GM19328 (cell line): ENCODE results near the gene DKC1.

Experiments used
- ATAC-seq: cut with Tn5 transposase; IDR thresholded peaks from one replicate; pipeline ENCODE4 v1.9.1; 2021; ENCODE audit warnings: mild to moderate bottlenecking, moderate library complexity; ENCODE audit not compliant: unreplicated experiment

DKC1 gene

DNA sequence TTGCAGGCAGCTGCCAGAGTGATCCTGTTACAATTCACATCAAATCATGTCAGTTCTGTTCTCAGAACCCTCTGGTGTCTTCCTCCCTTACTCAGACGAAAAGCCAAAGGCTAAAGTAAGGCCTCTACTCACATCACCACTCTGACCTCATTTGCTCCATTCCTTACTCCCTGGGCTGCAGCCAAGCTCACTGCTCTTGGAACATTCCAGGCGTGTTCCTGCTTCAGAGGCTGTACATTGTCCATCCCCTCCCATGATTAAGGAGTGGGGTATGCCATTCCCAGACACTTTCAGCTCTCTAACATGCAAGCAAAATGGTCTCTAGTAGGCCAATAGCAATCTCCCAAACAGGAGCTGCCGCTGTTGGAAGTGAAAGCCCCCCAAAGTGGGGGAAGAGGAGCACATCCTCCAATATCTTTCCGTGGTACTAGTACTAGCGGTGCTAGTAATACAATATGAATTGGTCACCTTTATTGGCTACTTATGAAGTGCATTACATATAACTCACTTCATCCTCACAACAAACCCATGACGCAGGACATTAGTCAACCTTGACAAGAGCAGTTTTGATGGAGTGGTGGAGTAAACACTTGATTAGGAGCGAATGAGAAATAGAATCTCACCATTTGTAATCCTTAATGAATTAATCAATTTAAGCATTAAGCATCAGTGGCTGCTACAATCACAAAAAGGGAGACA is 26.8 kb upstream of the DKC1 start:
- no peak for ATAC-seq

DNA sequence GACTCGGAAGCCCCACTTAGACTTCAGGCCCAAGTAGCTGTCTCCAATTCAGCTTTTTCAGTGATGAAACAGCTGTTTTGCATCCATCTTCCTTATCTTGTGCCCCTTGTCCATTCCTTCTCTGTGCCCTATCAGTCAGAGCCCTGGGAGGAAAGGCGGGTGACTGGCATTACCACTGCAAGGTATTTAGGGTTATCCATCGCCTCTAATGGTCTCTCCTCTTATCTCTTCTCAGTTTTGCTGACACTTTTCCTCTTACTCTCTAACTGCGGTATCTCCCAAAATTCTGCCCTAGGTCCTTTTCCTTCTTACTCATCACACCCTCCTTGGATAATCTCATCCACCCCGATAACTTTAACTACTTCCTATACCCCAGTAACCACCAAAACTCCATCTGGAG is 25.5 kb upstream of the DKC1 start:
- no peak for ATAC-seq

DNA sequence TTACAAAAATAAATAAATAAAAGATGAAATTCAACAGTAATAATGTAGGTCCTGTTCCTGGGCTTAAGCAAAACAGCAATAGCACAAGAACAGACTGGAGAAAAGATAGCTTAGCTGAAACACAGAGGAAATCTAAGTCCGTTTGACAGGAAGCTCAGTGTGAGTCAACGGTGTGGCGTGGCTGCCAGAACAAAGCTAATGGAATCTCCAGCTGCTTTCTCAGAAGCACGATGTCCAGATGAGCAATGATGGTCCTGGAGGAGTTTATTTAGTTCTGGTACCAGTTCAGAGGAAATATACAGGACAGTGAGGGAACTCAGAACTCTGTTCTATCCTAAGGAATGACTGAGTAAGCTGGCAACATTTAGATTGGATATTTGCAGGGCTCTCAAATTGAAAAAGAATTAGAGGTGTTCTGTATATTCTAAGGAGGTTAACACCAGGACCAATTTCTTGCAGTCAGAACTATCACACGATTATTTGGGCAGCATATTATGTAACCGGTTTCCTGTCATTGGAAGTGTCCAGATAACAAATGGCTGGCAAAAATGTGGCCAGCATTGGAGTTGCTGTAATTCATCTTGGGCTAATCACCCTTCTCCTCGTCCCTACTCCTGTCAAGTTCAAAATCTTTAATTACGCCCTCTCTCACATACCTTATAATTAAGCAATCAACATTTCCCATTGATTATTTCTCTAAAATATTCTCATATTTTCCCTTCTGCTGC is 24.5 kb upstream of the DKC1 start:
- ATAC-seq: no peak

DNA sequence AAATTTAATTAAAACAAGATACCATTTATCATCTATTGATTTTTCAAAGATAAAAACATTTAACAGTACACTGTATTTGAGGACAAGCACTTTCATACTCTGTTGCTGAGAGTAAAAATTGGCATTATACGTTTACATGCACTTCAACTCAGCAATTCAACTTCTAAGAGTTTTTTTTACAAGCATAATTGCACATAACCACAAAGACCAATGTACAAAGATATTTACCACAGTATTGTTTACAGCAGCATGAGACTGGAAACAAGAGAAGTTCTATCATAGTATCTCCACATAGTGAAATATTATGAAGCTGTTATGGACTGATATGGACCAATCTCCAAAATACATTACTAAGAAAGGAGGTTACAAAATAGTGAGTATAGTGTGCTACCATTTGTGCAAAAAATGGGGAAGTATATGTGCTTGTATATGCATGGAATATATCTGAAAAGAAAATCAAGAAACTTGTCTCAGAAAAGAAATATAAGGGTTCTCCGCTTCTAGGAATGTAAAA is 22.7 kb upstream of the DKC1 start:
- no peak for ATAC-seq

DNA sequence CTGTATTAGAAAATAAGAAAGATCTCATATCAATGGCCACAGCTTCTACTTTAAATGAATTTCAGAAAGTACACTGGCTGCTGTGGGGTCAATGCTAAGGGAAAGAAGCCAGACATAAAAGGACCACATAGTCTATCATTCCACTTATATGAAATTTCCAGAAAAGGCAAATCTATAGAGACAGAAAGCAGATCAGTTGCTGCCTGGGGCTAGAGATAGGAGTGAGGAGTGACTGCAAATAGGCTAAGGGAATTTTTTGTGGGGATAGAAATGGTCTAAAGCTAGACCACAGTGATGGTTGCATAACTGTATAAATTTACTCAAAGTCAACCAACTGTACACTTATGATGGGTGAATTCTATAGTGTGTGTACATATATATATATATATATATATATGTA is 20.1 kb upstream of the DKC1 start:
- ATAC-seq: no peak

DNA sequence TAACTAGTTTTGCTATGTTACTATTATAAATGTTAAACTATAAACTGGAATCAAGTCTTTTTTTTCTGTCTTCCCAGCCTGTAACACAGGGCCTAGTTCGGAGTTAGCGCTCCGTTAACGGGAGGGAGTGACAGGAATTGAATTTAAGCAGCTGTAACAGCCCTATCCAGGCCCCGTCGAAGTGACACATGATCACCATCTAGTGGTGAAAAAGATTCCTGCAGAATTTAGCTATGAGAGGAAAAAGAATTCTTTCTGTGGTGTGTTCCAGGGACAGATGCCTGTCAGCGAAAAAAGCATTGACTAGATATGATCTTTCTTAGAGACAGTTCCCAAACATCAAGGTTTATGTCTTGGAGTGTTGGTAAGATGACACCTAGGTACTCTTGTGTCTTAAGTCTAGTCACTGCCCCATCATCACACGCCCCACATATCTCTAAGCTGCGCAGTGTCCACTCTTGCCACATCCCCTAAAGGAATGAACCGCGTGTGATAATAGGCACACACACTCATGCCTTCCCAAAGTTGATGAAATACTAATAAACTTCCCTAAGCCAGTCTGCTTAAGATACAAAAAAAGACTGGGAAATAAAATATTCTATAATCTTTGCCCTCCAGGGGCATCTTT is 13.8 kb upstream of the DKC1 start:
- ATAC-seq: no peak

DNA sequence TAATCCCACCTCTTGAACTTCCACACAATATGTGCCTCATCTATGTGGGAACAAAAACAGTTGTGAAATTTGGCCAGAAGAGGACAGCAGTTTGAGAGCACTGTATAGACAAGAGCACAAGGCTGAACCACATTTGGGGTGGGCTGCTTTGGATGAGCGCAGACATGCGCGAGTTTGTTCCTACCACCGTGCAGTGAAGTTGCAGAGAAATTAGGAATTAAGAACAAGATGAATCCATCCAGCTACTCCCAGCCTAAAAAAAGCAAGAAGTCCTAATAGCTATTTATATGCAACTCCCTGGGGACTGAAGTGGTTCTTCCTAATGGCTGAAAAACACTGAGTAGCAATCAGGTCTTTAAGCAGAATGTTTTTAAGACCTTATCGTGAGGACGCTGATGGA is 12.8 kb upstream of the DKC1 start:
- no peak for ATAC-seq

DNA sequence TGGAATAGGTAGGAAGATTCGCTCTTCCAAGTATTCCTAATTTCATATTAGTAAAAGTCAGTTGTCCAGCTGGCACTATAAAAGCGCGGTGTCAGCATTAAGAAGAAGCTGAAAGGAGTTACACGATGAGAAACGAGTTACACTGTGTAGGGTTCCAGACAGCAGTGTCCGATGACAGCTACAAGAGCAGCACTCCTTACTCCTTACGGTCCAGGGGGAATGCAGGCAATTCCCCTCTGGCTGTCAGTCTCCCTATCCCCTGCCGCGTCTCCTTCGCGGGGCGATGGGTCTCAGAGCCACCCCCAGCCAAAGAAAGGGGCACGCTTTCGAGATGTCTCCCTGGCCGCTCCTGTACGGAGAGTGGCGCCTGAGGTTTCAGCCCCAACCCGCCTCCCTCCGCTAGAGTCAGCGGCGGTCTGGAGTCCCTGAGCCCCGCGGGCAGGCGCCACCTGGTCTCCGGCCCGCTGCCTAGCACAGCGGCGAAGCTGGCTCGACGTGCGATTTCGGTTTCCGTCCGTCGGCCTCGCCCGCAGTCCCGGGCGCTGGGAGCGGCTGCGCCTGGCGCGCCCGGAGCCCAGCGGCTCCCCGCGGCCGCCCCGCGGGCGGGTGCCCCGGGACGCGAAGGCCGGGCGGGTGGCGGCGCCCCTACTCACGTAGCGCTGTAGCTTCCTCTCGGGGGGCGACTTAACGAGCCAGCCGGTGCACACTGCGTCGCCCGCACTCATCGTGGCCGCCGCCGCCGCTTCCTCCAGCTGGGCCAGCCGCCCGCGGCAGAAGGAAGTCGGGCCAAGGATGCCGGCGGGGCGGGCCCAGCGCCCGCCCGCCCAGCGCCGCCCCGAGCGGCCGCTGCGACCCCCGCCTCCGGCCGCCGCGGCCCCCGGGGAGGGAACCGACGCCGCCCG is 12.1 kb upstream of the DKC1 start, which contains the start of gene GAB3:
GAB3 (minus strand) TSS at position 777 of the 902 bp plus-strand sequence; CDS start at position 725, 52 bp downstream.
- ATAC-seq: no peak

DNA sequence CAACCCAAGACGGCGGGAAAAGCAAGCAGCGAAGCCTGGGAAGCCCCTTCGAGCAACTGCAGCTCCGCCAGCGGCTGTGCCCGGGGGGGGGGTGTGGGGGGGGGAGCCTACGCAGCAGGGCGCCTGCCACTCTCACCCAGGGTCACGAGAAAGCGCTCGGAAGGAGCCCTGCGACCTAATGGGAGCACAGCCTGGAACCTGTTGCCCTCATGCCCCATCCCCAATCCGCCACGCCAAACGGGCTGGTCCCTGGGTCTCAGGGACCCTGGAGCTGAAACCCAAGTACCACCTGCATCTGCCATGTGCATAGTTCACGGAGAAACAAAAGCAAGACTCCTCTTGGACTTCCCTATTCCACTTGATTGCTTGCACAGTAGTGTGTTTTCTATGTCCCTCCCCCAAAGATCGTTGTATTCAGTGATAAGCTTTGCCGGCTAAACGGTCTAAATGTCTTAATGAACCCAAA is 11.4 kb upstream of the DKC1 start:
- ATAC-seq: no peak

DNA sequence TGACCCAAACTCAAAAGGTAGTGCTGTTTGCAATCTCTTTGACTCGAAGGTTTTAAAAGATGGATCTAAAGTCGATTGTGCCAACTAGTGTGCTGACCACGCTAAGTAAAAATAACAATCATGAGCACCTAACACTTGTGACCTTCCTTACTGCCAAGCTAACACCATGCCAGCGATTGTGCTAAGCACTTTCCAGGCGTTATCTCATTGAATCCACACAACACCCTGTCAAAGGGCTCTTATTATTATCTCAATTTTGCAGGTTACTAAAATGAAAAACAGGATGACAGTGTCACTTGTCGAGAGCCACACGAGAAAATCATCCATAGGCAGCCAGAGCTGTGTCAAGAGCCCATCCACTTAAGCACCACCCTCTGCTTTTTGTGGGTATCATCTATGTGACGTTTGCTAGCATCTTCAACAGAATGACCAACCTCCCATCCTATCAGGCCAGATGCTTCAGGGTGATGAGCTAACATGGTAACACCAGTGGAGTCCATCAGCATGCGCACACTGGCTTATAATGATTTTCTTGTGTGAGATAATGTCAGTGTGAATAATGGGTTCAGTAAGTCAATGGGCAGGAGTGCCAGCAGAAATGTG is 10.9 kb upstream of the DKC1 start:
- ATAC-seq: no peak

DNA sequence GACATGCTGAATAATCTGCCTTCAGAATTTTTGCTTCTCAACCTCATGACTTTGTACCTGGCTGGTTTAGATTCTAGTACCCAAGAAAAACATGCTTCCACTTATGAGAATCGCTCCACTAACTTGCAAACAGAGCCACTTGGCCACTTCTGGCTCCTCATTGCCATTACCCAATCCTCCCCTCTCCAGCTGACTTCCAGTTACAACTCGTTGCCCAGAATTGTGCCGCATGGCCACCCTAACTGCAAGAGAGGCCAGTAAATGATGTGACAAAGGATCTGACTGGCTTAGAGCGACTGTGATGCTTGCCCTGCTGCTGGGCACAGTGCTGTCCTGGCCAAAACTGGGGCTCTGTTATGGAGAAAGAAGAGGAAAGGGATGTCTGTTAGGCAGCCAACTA is 4.0 kb upstream of the DKC1 start:
- ATAC-seq: no peak

DNA sequence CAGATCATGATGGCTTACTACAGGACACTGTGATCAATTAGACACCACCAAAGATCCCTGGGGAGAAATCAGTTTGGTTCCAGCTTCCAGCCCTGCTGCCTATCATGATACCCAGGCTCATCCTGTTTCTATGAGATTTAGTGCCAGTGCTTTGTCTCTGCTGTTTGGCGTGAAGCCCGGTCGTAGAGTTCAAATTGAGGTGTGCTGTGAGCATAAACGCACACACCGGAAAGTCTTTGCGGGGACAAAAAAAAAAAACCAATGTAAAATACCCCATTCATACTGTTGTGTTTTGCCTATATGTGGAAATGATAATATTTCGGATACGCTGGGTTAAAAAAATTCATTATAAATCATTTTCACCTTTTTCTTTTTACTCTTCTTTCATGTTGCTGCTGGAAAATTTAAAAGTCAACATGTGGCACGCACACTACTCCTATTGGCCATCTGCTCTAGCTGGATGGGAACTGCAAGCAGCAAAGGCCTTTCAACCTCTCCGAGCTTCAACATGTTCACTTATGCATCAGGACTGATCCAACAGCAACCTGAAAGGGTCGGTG is 607 bp upstream of the DKC1 start:
- ATAC-seq: no peak

DNA sequence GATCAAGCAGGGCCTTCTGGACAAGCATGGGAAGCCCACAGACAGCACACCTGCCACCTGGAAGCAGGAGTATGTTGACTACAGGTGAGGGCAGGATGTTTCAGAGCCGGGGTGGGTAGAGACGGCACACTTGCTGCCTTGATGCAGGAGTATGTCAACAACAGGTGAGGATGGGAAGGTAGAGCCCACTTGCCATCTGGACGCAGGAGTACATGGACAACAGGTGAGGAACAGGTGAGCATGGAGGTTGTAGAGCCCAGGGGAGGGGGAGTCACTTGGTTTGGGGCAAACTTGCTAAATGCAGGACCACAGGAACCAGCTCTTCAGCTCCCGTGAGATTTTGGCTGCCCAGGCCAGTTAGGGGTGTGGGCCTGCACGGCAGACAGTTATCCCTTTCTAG is 12.0 kb downstream of the DKC1 start:
- no peak for ATAC-seq

DNA sequence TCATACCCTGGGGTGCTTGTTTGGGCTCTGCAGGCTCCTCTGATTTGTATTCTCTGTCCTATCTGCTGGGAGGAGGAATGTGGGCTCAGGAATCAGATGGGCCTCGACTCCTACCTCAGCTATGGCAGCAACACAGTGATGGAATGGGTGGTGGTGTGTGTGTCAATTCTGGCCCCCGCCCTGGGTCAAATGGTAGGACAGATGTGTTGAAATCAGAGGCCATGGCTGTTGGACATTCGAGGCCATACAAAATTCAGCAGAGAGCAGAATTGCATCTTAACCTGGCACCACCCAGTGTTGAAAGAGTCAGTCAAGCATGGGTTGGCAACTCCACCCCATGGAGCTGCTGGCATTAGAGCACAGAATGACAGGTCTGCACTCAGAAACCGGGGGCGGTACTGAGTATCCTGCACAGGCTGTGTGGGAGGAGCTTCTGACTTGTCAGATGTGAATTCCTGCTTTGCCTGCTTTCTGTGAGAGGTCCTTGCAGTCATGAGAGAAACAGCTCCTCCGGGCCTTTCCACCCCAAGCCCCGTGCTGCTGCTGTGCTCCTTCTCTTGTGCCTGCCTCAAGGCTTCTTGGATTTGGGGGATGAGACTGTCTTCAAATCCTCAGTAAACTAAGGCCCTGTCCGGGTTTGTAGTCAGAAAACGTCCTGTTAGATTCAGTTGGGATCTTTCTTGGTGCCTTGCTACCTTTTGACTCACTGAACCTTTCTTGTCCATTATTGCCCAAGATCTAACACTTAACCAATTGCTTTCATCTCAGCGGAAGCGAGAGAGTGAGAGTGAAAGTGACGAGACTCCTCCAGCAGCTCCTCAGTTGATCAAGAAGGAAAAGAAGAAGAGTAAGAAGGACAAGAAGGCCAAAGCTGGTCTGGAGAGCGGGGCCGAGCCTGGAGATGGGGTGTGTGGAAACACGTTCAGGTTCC is 13.0 kb downstream of the DKC1 start:
- ATAC-seq: no peak

DNA sequence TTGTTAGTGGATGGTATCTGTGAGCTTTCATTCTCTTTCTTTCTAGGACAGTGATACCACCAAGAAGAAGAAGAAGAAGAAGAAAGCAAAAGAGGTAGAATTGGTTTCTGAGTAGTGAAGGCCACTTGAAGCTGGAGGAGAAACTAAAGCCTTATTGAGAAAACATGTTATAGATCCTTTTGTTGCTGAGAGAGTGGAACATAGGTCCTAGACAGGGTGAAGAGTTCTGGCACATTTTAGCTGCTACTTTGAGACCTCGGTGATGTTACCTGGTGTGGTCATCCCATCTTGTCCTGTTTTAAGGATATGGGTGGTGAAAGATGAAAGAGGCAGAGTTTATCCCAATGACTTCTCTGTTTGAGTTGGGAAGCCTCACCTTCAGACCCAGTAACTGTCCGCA is 14.1 kb downstream of the DKC1 start:
- ATAC-seq: no peak

DNA sequence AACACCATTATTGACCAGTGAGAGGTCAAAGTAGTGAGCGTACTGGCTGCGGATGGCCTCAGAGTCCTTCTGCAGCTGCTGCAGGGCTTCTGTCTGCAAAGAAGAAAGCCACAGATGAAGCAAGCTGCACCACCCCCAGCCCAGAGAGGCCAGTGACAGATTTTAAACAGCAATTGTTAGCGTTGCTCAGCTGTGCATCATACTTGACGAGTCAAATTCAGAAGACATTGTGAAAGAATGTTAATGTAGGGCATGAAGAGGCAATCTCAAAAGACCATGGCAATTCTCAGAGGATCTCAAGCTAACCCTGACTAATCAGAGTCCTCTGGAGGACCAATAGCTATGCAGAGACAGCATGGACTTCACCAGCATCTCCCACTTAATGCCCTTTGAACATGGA is 16.6 kb downstream of the DKC1 start:
- ATAC-seq: no peak

DNA sequence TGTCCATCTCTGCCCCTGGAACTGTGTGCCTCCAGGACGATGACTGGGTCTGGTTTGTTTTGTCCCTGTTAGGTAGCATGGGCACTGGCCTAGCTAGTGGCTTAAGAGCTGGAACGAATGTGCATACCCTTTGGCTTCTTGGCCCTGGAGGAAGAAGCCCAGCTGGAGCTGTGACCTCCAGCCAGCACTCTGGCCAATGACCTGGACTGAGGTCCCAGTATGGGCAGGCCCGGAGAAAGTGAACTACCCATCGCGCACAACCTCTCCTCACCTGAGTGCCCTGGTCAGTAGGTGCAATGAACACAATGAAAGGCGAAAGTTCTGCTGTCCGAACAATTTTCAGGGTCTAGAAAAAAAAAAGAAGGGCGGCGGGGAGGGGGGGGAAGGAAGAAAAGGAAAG is 18.3 kb downstream of the DKC1 start:
- no peak for ATAC-seq

DNA sequence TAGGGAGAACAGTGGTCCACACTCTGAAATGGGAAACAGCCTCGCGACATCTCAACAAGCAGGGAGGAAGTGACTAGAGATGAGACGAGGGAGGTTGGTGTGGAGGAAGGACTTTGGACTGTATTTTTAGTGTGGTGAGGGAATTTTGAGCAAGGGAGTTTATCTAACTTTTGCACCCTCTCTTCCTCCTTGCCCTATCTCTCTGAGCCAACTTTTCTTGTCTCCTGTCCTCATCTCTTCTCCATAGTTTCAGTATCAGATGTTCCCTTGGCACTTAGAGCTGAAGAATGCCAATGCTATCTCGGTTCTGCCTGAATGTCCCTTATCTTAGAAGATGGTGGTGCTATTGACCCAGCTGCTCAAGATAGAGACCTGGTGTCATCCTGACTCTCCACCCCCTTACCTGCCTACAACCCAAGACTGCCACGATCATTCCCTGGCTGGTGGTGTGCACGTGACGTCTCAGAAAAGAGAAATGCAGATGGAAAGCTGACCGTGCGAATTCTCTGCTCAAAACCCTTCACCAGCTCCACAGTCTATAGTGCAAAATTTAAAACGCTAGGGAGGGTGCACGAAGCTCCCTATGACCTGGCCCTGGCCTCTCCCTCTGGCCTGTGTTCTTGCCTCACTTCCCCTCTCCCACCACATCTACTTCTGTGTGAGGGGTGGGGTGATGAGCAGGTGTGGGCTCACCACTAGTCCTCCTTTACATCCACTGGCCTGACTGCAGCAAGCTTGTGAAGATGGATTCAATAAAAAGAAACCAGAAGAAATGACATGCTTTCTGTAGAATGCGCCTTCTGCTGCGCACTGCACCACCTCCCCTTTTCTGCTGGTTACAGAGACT is 21.7 kb downstream of the DKC1 start:
- ATAC-seq: no peak
